Measurements from ENCODE around the gene SAMD10.
A peak's percentile ranks its signal among the peaks of the same experiment; 100 is the strongest.
"Not testable (repeated sequence)": the region's sequence is repeated elsewhere in the genome, so short reads cannot be mapped to it uniquely, and the experiment has no call there.

The SAMD10 gene

DNA sequence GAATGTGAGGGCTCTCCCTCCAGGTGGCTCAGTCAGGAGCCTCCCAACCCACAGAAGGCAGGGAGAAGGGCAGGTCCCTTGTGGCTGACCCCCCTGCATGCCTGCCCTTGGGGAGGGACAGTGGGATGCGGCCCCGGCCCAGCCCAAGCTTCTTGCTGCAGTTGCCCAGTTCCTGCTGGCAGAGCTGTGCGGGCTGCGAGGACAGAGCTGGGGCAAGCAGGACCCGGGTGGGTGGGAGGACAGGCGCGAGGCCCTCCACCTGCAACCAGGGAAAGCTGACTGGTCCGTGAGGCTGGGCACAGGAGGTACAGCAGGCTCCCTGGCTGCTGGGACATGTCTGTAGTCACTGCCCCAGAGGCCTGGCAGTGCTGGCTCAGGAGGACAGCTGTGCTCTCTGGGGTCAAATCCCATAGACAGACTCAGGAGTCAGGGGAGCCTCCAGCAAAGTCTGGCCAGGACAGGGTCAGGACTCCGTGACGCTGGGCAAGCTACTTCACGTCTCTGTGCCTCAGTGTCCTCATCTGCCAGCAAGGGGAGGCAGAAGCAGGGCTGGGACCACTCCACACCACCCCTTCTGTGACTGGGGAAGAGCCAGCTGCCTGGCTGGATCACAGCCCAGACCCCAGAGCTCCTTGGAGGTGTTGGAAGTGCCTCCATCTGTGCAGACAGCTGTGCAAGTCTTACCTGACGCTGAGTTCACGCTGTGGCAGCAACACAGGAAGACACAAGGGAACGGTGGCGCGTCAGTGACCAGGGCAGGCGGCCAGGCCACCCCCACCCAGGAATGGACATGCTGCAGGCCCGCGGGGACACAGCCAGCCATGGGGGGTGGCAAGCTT lies 36.3 kb downstream of the SAMD10 start:
- DNase-seq: no peak

DNA sequence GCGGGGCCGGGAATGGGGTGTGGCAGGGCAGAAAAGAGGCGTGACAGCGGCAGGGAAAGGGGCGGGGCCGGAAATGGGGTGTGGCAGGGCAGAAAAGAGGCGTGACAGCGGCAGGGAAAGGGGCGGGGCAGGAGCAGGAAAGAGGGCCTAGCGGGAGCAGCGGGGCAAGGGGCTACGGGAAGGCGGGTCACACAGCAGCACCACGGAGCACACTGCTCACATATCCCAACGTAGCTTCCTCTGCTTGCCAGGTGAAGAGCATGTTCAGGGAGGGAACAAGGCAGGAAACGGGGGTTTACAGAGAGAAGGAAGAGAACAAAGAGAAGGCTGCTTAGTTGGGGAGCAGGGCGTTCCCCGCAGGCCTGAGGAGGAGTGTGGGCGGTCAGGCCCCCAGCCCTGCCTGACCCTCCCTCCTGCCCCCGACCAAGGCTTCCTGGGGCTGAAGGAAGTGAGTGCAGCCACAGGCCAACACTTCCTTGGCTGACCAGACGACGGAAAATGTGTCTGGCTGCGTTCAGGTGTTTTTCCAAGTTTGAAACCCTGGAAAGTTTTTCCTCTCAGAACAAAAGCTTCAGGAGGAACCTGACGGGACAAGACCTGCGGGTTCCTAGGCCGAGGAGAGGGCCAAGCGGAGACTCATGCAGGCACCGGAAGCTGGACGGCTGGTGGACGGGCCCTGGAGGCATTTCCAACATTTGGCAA lies 37.0 kb downstream of the SAMD10 start:
- DNase-seq: peak in 5 of 56 donors; percentile 23 to 55 (median 33)

DNA sequence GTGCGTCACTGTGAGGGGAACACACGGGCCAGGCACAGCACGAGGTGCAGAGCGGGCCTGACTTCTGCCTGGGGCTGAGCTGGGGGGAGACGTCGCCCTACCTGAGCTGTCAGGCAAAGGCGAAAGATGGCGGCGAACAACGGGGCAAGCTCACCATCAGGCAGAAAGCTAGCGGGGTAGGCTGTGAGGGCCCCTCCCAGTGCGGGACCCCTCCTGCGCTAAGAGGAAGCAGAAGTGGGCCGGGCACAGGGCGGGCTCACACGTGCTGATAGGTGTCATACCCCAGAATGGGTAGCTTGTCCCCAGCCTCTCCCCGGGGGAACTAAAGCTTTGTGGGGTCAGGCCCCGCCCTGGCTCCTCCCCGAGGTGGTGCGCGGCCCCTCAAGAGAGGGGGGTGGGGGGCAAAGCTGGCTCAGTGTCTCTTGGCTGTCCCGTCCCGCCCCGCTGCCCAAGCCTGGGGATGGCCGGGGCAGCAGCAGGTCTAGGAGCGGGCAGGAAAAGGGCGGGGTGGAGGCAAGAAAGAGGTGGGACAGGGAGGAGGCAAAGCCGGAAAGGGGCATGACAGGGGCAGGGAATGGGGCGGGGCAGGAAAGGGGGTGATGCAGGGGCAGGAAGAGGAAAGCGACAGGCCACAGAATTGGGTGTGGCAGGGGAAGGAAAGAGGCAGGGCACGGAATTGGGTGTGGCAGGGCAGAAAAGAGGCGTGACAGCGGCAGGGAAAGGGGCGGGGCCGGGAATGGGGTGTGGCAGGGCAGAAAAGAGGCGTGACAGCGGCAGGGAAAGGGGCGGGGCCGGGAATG lies 38.0 kb downstream of the SAMD10 start:
- no peak for DNase-seq

- DNase-seq: no peak
These were observed 38.8 kb downstream of the SAMD10 start for GRCh38 chr20:63940472-63941266.

DNA sequence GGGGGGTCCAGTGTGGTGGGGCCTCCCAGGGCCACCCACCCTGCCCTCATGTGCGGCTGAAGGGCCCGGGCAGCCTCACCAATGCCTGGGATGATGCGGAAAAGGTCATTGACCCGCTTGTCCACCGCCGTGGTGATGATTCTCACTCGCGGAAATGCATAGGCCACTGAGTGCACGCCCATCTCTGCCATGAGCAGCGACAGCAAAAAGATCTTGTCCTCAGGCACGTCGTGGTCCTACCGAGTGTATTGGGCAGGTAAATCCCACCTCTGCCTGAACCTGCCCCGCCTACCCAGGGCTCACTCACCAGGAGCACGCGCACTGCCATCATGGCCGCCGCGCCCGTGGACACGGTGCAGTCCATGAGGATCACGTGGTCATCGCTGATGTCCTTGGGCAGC lies 39.4 kb downstream of the SAMD10 start:
- DNase-seq: no peak

DNA sequence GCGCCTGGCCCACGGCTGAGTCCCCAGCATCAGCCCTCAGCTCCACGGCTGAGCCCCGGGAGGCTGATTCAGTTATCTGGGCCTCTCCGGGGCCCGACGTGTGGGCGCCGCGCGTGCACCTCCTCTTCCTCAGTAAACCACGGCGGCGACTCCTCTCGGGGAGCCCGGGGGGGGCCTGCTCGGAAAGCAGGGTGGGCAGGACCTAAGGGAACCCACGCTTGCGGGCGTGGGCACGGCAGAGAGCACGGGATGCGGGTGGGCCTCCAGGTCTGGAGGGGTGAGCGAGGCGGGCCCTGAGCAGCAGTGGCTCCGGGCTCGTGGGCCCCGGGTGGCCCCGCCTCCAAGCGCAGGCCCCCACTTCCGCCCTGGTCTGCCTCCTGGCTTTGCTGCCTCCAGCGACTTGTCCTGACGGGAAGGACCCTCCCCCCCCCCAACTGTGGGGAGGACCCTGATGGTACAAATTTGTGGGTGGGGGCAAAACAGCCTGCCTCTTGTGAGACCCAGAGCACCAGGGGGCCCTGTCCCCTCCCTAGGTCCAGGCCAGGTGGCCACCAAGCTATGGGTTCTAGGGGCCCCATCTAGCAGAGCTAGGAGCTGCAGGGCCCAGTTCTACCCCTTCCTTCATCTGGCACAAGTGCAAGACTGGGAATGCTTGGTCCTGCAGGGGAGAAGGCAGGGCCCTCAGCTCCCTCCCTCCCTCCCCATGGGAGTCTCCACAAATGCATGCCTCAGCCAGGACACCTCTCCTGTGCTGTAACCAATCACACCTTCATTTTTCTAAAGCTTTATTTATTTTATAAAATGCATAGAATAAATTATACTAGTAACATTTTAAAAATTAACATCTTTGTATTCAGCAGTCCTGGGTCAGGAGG lies 40.1 kb downstream of the SAMD10 start:
- no peak for DNase-seq

DNA sequence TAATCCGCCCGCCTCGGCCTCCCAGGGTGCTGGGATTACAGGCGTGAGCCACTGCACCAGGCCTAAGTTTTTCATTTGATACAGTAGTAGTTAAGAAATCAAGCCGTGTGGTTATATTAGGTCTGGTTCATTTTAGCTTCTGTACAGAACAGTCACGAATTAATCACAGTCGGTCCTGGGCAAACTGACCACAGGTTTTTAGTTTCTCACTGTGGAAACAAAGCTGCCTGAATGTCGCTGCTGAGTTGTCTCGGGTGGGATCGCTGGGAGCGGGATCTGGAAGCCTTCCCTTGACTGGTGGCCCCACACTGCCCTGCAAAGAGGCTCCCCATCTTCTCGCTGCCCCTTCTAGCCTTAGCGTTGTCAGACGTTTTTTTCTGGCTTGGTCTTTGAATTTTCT lies 41.8 kb downstream of the SAMD10 start:
- no peak for DNase-seq

DNA sequence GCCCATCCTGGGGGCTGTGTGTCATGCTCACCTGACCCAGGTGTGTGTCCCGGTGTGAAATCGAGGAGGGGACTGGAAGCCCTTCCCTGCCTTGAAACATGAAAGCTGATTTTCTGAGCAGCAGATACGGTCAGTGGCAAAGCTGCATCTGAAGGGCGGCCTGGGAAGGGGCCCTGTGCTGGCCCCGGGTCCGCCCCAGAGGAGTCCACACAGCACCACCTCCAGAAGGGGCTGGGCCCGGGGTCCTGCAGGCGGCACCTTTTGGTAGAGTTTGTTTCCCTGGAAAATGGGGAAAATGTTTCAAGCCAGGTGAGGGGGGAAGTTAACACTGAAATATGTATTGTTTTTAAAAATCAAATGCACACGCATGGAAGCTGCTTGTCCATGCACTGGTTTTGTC lies 44.0 kb downstream of the SAMD10 start:
- DNase-seq: no peak

DNA sequence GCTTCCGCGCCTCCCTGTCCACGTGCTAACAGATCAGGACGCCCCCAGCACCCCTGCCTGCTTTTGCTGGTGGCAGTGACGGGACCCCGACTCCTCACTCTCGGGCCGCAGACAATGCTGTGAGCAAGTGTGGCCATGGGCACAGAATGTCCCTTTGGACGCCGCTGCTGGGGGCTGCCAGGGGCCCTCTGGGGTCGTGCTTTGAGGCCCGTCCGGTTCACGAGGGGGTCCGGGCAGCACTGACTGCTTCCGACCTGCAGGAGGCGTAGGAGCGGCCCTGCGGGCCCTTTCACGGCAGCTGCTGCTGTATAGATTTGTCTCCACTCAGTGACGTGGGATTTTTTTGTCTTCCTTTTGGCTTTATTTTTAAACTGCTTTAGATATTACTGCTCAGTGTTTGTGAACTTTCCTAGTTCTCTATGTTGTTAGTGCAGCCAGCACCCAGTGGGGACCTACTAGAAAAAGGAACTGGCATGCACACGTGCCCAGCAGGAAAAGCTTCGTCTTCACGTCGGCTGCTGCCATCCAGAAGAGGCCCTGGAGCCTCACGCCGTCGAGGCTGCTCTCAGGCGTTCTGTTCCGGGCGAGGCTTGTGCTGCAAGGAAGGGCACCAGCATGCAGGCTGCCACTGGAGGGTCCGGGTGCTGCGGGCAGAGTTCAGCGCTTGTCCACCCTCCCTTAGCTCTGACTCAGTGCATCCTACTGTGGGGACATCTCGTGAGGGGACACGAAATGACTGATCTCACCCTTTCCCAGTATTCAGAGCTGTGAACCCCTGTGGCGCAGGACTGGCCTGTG lies 45.0 kb downstream of the SAMD10 start:
- DNase-seq: no peak

DNA sequence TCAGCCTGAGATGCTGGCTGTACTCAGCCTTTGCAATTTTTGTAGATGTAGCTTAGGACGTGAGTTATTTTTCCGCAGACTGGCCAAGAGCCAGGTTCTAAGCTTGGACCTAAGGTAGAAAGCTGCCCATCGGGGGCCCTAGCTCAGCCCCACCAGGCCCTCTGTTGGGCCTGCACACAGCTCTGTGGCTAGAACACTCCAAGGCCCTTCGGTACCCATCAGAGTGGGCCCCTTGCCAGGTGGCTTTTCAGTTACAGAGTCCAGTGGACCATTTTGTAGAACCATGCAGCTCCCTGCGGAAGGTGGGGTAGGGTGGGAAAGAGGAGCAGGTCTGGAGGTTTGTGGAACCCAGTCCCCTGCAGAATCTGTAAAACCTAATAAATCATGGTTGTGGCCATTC lies 45.8 kb downstream of the SAMD10 start:
- no peak for DNase-seq

GRCh38 chr20:63932606-63933160 lies 46.8 kb downstream of the SAMD10 start:
- no peak for DNase-seq

DNA sequence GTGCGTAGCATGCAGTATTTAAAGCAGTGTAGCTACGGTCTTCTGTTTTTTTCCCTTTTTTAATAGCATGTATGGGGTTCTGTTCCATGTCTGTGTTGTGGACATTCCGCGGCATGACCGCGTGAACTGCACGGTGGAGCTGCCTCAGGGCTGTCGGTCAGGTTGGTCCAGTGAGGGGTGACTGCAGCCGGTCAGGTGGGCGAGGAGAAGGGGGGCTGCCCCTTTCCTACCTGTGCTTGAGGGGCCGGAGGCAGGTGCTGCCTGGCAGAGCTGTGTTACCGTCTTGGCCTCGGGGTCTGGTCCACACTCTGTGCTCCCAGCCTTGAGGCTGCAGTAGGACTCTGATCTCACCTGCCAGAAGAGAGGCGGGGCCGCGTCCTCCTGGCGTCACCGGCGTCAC lies 47.7 kb downstream of the SAMD10 start:
- no peak for DNase-seq

DNA sequence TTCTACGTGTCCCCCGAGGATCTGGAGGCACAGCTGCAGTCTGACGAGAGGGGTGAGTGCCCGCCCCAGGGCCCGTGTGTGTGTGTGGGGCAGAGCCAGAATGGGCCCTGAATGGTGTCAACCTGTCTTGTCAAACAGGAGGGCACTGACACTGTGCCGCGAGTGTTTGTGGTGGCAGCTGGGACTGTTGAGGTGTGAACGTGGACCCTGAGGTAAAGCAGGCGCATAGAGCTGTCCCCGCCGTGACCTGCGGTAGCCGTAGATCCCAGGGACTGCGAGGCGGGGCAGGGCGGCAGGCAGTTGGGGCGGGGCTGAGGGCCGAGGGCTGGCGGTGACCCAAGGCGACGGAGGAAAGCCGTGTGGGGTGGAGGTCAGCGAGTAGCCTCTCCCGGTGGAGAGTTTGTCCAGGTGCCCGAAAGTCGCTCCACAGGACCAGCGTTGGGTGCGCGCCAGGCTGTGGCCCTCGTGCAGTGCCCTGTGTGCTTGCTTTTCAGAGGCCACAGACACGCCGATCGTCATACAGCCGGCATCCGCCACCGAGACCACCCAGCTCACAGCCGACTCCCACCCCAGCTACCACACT lies 48.4 kb downstream of the SAMD10 start:
- no peak for DNase-seq

GRCh38 chr20:63929473-63929883 lies 50.0 kb downstream of the SAMD10 start:
- DNase-seq: not testable (repeated sequence)

GRCh38 chr20:63929071-63929470 lies 50.4 kb downstream of the SAMD10 start:
- no peak for DNase-seq

GRCh38 chr20:63926298-63926697 lies 53.1 kb downstream of the SAMD10 start:
- no peak for DNase-seq

- DNase-seq: no peak
These were observed 55.2 kb downstream of the SAMD10 start for GRCh38 chr20:63924241-63924640.
